MM.1S (cell line): Measurements from ENCODE around the gene TEP1.

Experiments used
- DNase-seq: peaks from one replicate; pipeline ENCODE4 v3.0.0-alpha.2; 2015
- H2AFZ ChIP-seq: fragments of 300-600 bp; sonication (generic); 2 replicates; pipeline ENCODE4 v1.6.0; 2016; ENCODE audit warnings: antibody characterized with exemption, low read length
- H3F3A ChIP-seq: fragments of 300-600 bp; sonication (generic); 2 replicates; pipeline ENCODE4 v1.6.1; 2016; ENCODE audit warnings: mild to moderate bottlenecking, antibody characterized with exemption, low read length, moderate library complexity, mixed read lengths; ENCODE audit not compliant: insufficient read depth
- H3K27ac ChIP-seq: fragments of 300-600 bp; sonication (generic); 2 replicates; pipeline ENCODE4 v1.5.1; 2016; ENCODE audit warnings: mild to moderate bottlenecking, low read length
- H3K27me3 ChIP-seq: fragments of 300-600 bp; sonication (generic); replicated peaks from 2 replicates; pipeline ENCODE4 v1.6.0; 2016; ENCODE audit warnings: low read length; ENCODE audit not compliant: insufficient read depth
- H3K36me3 ChIP-seq: fragments of 300-600 bp; sonication (generic); replicated peaks from 2 replicates; pipeline ENCODE4 v1.6.1; 2016; ENCODE audit warnings: mild to moderate bottlenecking, low read length, mixed read lengths; ENCODE audit not compliant: insufficient read depth
- H3K4me1 ChIP-seq: fragments of 300-600 bp; sonication (generic); 2 replicates; pipeline ENCODE4 v1.6.1; 2016; ENCODE audit warnings: low read length, mixed read lengths
- H3K4me2 ChIP-seq: fragments of 300-600 bp; sonication (generic); 2 replicates; pipeline ENCODE4 v1.6.0; 2016; ENCODE audit warnings: low read depth, low read length
- H3K4me3 ChIP-seq: fragments of 300-600 bp; sonication (generic); 2 replicates; pipeline ENCODE4 v1.5.1; 2016; ENCODE audit warnings: low read length, mixed read lengths
- H3K79me2 ChIP-seq: fragments of 300-600 bp; sonication (generic); 2 replicates; pipeline ENCODE4 v1.6.1; 2016; ENCODE audit warnings: mixed run types, low read length, mixed read lengths
- H3K9ac ChIP-seq: fragments of 300-600 bp; sonication (generic); 2 replicates; pipeline ENCODE4 v1.6.1; 2016; ENCODE audit warnings: low read length, mixed read lengths
- H3K9me2 ChIP-seq: fragments of 300-600 bp; sonication (generic); replicated peaks from 2 replicates; pipeline ENCODE4 v1.6.1; 2016; ENCODE audit warnings: mild to moderate bottlenecking, low read length, mixed read lengths; ENCODE audit not compliant: insufficient read depth
- H3K9me3 ChIP-seq: fragments of 300-600 bp; sonication (generic); replicated peaks from 2 replicates; pipeline ENCODE4 v1.6.1; 2016; ENCODE audit warnings: mild to moderate bottlenecking, low read length, mixed read lengths; ENCODE audit not compliant: insufficient read depth
- H4K20me1 ChIP-seq: fragments of 300-600 bp; sonication (generic); 2 replicates; pipeline ENCODE4 v1.6.1; 2016; ENCODE audit warnings: mild to moderate bottlenecking, low read length, moderate library complexity, mixed read lengths; ENCODE audit not compliant: insufficient read depth
- EZH2 ChIP-seq: fragments of 300-600 bp; sonication (generic); optimal IDR thresholded peaks from 2 replicates; pipeline ENCODE3; 2017; ENCODE audit warnings: low read depth, mild to moderate bottlenecking, antibody characterized with exemption, low read length, mixed read lengths
- EZH2phosphoT487 ChIP-seq: fragments of 300-600 bp; sonication (generic); IDR thresholded peaks from 2 replicates; pipeline ENCODE4 v1.6.1; 2018; ENCODE audit warnings: antibody characterized with exemption, low read length
- TF ChIP-seq, protein P1 (sequence below): fragments of 300-600 bp; sonication (generic); IDR thresholded peaks from 2 replicates; pipeline ENCODE4 v1.5.1; 2016; ENCODE audit warnings: antibody characterized with exemption, low read length, mixed read lengths

Gene TEP1

DNA sequence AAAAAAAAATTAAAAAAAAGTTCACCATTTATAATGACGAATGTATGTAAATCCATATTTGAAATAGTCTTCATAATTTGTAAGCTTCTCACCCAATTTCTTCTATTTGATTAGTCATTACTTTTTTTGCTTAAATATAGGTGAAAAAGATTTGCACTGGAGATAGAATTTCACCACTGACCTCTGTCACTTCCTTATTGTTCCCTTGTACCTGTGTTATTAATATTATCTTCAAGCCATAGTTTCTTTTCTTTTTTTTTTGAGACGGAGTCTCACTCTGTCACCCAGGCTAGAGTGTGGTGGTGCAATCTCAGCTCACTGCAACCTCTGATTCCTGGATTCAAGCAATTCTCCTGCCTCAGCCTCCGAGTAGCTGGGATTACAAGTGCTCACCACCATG is 15.8 kb downstream of the TEP1 start:
- Histone ChIP-seq H3K79me2 (no peaks in the 10 kb centered on the region), H3K9ac (no peak overlapping the region), H3F3A (no peaks in the 10 kb centered on the region), H3K4me3 (no peak overlapping the region), H3K9me2 (no peaks in the 10 kb centered on the region), H3K9me3 (no peaks in the 10 kb centered on the region), H3K36me3 (no peaks in the 10 kb centered on the region), H4K20me1 (no peaks in the 10 kb centered on the region), H3K4me2 (no peak overlapping the region), H2AFZ (no peak overlapping the region), H3K4me1 (peaks cover 13% of the 10 kb centered on the region; the same call in 1 of the 2 replicates), H3K27ac (no peak overlapping the region), H3K27me3 (no peaks in the 10 kb centered on the region)
- TF ChIP-seq EZH2phosphoT487 (no peak), EZH2 (no peak)
- TF ChIP-seq, protein P1, sequence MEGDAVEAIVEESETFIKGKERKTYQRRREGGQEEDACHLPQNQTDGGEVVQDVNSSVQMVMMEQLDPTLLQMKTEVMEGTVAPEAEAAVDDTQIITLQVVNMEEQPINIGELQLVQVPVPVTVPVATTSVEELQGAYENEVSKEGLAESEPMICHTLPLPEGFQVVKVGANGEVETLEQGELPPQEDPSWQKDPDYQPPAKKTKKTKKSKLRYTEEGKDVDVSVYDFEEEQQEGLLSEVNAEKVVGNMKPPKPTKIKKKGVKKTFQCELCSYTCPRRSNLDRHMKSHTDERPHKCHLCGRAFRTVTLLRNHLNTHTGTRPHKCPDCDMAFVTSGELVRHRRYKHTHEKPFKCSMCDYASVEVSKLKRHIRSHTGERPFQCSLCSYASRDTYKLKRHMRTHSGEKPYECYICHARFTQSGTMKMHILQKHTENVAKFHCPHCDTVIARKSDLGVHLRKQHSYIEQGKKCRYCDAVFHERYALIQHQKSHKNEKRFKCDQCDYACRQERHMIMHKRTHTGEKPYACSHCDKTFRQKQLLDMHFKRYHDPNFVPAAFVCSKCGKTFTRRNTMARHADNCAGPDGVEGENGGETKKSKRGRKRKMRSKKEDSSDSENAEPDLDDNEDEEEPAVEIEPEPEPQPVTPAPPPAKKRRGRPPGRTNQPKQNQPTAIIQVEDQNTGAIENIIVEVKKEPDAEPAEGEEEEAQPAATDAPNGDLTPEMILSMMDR: no peak
- no peak for DNase-seq

- no peak overlapping the region for H2AFZ ChIP-seq
- no peak overlapping the region for H3K27ac ChIP-seq
- H3K36me3 ChIP-seq: no peaks in the 10 kb centered on the region
- H3K79me2 ChIP-seq: no peaks in the 10 kb centered on the region
- TF ChIP-seq, protein P1: no peak
- no peak for TF ChIP-seq EZH2
- TF ChIP-seq EZH2phosphoT487: no peak
- no peak overlapping the region for H3K4me3 ChIP-seq
- no peaks in the 10 kb centered on the region for H3K9me2 ChIP-seq
- H3K9me3 ChIP-seq: no peaks in the 10 kb centered on the region
- H3K4me1 ChIP-seq: no peaks in the 10 kb centered on the region
- DNase-seq: no peak
- no peaks in the 10 kb centered on the region for H3K27me3 ChIP-seq
- no peak overlapping the region for H3K9ac ChIP-seq
- no peaks in the 10 kb centered on the region for H3F3A ChIP-seq
- no peaks in the 10 kb centered on the region for H4K20me1 ChIP-seq
- no peak overlapping the region for H3K4me2 ChIP-seq
Observed at GRCh38 chr14:20391505-20391904, 21.8 kb downstream of the TEP1 start.

DNA sequence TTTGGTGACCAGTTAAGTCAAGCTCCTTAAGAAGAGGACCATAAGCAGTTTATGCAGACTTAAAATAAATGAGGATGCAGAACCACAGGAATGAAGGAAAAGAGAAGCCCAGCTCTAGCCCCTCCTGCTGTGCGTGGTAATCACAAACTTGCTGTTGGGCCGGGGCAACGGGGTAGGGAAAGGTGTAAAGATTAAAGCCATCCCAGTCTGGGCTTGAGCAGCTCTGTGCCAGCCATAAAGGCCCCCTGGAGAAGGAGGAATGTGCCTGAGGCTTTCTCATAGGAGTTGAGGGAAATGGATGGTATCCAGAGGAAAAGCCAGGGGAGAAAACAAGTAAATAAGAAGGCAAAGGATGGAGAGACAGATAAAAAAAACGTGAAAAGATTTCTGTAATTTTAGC is 25.1 kb downstream of the TEP1 start:
- no peak overlapping the region for H3K9ac ChIP-seq
- no peaks in the 10 kb centered on the region for H3K9me2 ChIP-seq
- no peaks in the 10 kb centered on the region for H3K4me1 ChIP-seq
- no peak for DNase-seq
- H3K4me2 ChIP-seq: no peak overlapping the region
- TF ChIP-seq EZH2phosphoT487 (no peak), EZH2 (no peak)
- TF ChIP-seq, protein P1: no peak
- H3K36me3 ChIP-seq: no peaks in the 10 kb centered on the region
- H3K4me3 ChIP-seq: no peak overlapping the region
- H3K9me3 ChIP-seq: no peaks in the 10 kb centered on the region
- no peaks in the 10 kb centered on the region for H3K27me3 ChIP-seq
- no peaks in the 10 kb centered on the region for H3K79me2 ChIP-seq
- H2AFZ ChIP-seq: no peak overlapping the region
- H3K27ac ChIP-seq: no peak overlapping the region
- no peaks in the 10 kb centered on the region for H4K20me1 ChIP-seq
- no peaks in the 10 kb centered on the region for H3F3A ChIP-seq
